Gastrocnemius medialis (tissue), 4 donors: ENCODE measurements around the gene CRYBB3. TPM values are rescaled to one million over a fixed set of nuclear protein-coding genes. Genes with fewer than 3 reads are reported as not detected.

Experiments
- ATAC-seq, 2 donors: fragments of 150-250 bp; one replicate each; pipeline ENCODE4 v1.9.1; 2016
- DNase-seq, 2 donors: peaks; one replicate each; pipeline ENCODE4 v3.0.0-alpha.2; 2019
- H3K27ac ChIP-seq, 4 donors: fragments of 200-600 bp; sonication (generic); 1 replicate in 1 of 4; 2 replicates in 3 of 4; pipeline ENCODE4 v1.5.1; 2016 to 2018; ENCODE audit warnings: mild to moderate bottlenecking in 2 of 4, moderate library complexity in 1 of 4
- H3K27me3 ChIP-seq, 3 donors: fragments of 200-600 bp; sonication (generic) in 2 of 3; 1 replicate in 1 of 3; 2 replicates in 2 of 3; pipeline versions ENCODE4 v1.5.1 to v1.6.0; 2016 to 2019; ENCODE audit warnings: mild to moderate bottlenecking in 1 of 3, moderate library complexity in 1 of 3
- H3K36me3 ChIP-seq, 2 donors: fragments of 200-600 bp; sonication (generic) in 1 of 2; one replicate each; pipeline ENCODE4 v1.5.1; 2017 to 2018
- H3K4me1 ChIP-seq, 2 donors: fragments of 200-600 bp; sonication (generic) in 1 of 2; one replicate each; pipeline ENCODE4 v1.5.1; 2016 to 2017; ENCODE audit warnings: mild to moderate bottlenecking in 2 of 2
- H3K4me3 ChIP-seq, 4 donors: fragments of 200-600 bp; sonication (generic) in 3 of 4; 1 replicate in 1 of 4; 2 replicates in 3 of 4; pipeline ENCODE4 v1.5.1; 2016 to 2019; ENCODE audit warnings: mild to moderate bottlenecking in 2 of 4
- H3K9me3 ChIP-seq, 3 donors: fragments of 200-600 bp; sonication (generic) in 2 of 3; 1 replicate in 1 of 3; 2 replicates in 2 of 3; pipeline ENCODE4 v1.5.1; 2016 to 2019
- CTCF ChIP-seq, 5 experiments: fragments of 450-650 bp in 3 of 5; fragments of 200-600 bp in 2 of 5; sonication (generic) in 2 of 5; IDR thresholded peaks in 4 of 5; conservative IDR thresholded peaks in 1 of 5; 1 replicate in 4 of 5; 2 replicates in 1 of 5; pipeline ENCODE4 v1.5.1; 2016 to 2019; ENCODE audit warnings: antibody characterized with exemption in 5 of 5, mild to moderate bottlenecking in 3 of 5, moderate library complexity in 3 of 5
- POLR2A ChIP-seq, 2 donors: fragments of 450-650 bp; IDR thresholded peaks; one replicate each; pipeline ENCODE4 v1.6.1; 2017; ENCODE audit warnings: antibody characterized with exemption in 2 of 2, mild to moderate bottlenecking in 2 of 2, moderate library complexity in 2 of 2
- in situ Hi-C, 4 donors: fragments of 200-750 bp; cut with MboI; loops; one replicate each; pipeline versions ENCODE4 v1.15.0 to v1.8.0; 2017; ENCODE audit warnings: low sequenced_read_pairs in 4 of 4
- intact Hi-C: fragments of 100-400 bp; cut with DNase I; formaldehyde crosslinking; loops from one replicate; pipeline ENCODE4 v1.15.1; 2023; ENCODE audit warnings: low total_unique reads
- total RNA-seq, 4 donors: library from RNA; depleted of rRNA; stranded (reverse); fragments of >200 nt; gene quantifications; one replicate each; pipeline versions ENCODE4 v1.1.0 to v1.2.3, GENCODE V29; 2016

Gene CRYBB3
- total RNA-seq, 4 donors from 2014 or later, result not detected

- no peaks in the 10 kb centered on the region for H3K27me3 ChIP-seq
- in situ Hi-C loops (no loop called here), intact Hi-C loops (no loop called here)
- no peaks in the 10 kb centered on the region for H3K36me3 ChIP-seq
- DNase-seq (no peak), ATAC-seq (no peak)
- no peaks in the 10 kb centered on the region for H3K9me3 ChIP-seq
- H3K4me1 ChIP-seq, result no peaks in the 10 kb centered on the region
- TF ChIP-seq POLR2A (IDR thresholded peaks at IDR 0.05) (no peak), CTCF (IDR thresholded peaks at IDR 0.05 in 4 of 5, conservative IDR thresholded peaks at IDR 0.05 in 1 of 5) (no peak)
- H3K4me3 ChIP-seq, result no peak overlapping the region
- no peak overlapping the region for H3K27ac ChIP-seq
Observed at GRCh38 chr22:25213221-25213620, 13.6 kb downstream of the CRYBB3 start.

GRCh38 chr22:25216230-25216629 lies 16.6 kb downstream of the CRYBB3 start:
- intact Hi-C loops (no loop called here), in situ Hi-C loops (no loop called here)
- TF ChIP-seq CTCF (IDR thresholded peaks at IDR 0.05 in 4 of 5, conservative IDR thresholded peaks at IDR 0.05 in 1 of 5) (no peak), POLR2A (IDR thresholded peaks at IDR 0.05) (no peak)
- no peak for DNase-seq
- H3K27ac ChIP-seq, result no peak overlapping the region
- H3K4me3 ChIP-seq, result no peak overlapping the region
- no peaks in the 10 kb centered on the region for H3K9me3 ChIP-seq
- H3K4me1 ChIP-seq, result no peaks in the 10 kb centered on the region
- H3K36me3 ChIP-seq, result no peaks in the 10 kb centered on the region
- no peak for ATAC-seq
- peaks cover 0 to 2% (median 0%) of the 10 kb centered on the region in 3 donors for H3K27me3 ChIP-seq

- Histone ChIP-seq H3K27ac (no peak within 1 kb of the TSS), H3K36me3 (no peaks in the 10 kb centered on the region), H3K27me3 (peaks cover 0 to 2% (median 0%) of the 10 kb centered on the region in 3 donors), H3K9me3 (no peaks in the 10 kb centered on the region), H3K4me3 (no peak within 1 kb of the TSS), H3K4me1 (no peaks in the 10 kb centered on the region)
- DNase-seq (no peak), ATAC-seq (no peak)
- TF ChIP-seq POLR2A (IDR thresholded peaks at IDR 0.05), result no peak
- no peak for TF ChIP-seq CTCF (IDR thresholded peaks at IDR 0.05 in 4 of 5, conservative IDR thresholded peaks at IDR 0.05 in 1 of 5)
- intact Hi-C loops (no loop called here), in situ Hi-C loops (no loop called here)
Observed at GRCh38 chr22:25219211-25219689, 19.6 kb downstream of the CRYBB3 start, which contains the start of gene CRYBB2. Gene CRYBB2 (plus strand): TSS chr22:25219639. CDS start chr22:25221430, 1,791 bp downstream.

GRCh38 chr22:25219948-25220442 lies 20.3 kb downstream of the CRYBB3 start:
- ATAC-seq, result no peak
- TF ChIP-seq POLR2A (IDR thresholded peaks at IDR 0.05) (no peak), CTCF (IDR thresholded peaks at IDR 0.05 in 4 of 5, conservative IDR thresholded peaks at IDR 0.05 in 1 of 5) (no peak)
- no peak for DNase-seq
- H3K9me3 ChIP-seq, result no peaks in the 10 kb centered on the region
- intact Hi-C loops (no loop called here), in situ Hi-C loops (no loop called here)
- no peaks in the 10 kb centered on the region for H3K36me3 ChIP-seq
- H3K27me3 ChIP-seq, result peaks cover 0 to 2% (median 0%) of the 10 kb centered on the region in 3 donors
- H3K4me1 ChIP-seq, result no peaks in the 10 kb centered on the region
- H3K27ac ChIP-seq, result no peak overlapping the region
- no peak overlapping the region for H3K4me3 ChIP-seq

- Histone ChIP-seq H3K27me3 (peaks cover 0 to 2% (median 0%) of the 10 kb centered on the region in 3 donors), H3K27ac (no peak overlapping the region), H3K4me1 (no peaks in the 10 kb centered on the region), H3K36me3 (no peaks in the 10 kb centered on the region), H3K4me3 (no peak overlapping the region), H3K9me3 (no peaks in the 10 kb centered on the region)
- DNase-seq (no peak), ATAC-seq (no peak)
- in situ Hi-C loops, result no loop called here
- intact Hi-C loops, result no loop called here
- TF ChIP-seq CTCF (IDR thresholded peaks at IDR 0.05 in 4 of 5, conservative IDR thresholded peaks at IDR 0.05 in 1 of 5) (no peak), POLR2A (IDR thresholded peaks at IDR 0.05) (no peak)
Observed at GRCh38 chr22:25221790-25222189, 22.1 kb downstream of the CRYBB3 start.
